ENCODE results near the gene SUV39H1. TPM values are rescaled to one million over a fixed set of nuclear protein-coding genes. Genes with fewer than 3 reads are reported as not detected.

SUV39H1 gene
- total RNA-seq, 2 donors from 2014 or later: 3.8 to 8.0 TPM

DNA sequence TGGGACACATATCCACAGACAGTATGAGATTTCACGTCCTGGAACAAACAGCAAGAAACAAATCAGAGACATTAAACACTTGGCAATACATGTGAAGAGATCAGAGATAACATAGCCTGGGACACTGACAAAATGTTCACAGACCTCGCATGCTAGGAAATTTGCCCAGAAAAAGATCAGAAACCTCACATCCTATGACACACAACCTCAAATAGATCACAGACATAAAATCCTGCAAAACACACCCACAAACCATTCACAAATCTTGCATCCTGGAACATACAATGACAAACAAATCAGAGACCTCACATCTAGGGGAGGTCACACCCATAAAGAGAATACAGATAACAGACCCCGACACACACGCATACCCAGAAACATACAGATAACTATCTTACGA is 18.0 kb downstream of the SUV39H1 start:
- no peaks in the 10 kb centered on the region for H3K36me3 ChIP-seq
- no peak for DNase-seq (ENCODE audit: low spot score)
- H3K4me1 ChIP-seq: peaks cover 0 to 6% of the 10 kb centered on the region in 2 donors
- no peaks in the 10 kb centered on the region for H3K27me3 ChIP-seq
- no peak overlapping the region for H3K27ac ChIP-seq
- H3K9me3 ChIP-seq: no peaks in the 10 kb centered on the region
- TF ChIP-seq, protein P1, sequence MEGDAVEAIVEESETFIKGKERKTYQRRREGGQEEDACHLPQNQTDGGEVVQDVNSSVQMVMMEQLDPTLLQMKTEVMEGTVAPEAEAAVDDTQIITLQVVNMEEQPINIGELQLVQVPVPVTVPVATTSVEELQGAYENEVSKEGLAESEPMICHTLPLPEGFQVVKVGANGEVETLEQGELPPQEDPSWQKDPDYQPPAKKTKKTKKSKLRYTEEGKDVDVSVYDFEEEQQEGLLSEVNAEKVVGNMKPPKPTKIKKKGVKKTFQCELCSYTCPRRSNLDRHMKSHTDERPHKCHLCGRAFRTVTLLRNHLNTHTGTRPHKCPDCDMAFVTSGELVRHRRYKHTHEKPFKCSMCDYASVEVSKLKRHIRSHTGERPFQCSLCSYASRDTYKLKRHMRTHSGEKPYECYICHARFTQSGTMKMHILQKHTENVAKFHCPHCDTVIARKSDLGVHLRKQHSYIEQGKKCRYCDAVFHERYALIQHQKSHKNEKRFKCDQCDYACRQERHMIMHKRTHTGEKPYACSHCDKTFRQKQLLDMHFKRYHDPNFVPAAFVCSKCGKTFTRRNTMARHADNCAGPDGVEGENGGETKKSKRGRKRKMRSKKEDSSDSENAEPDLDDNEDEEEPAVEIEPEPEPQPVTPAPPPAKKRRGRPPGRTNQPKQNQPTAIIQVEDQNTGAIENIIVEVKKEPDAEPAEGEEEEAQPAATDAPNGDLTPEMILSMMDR (IDR thresholded peaks at IDR 0.05): no peak
- H3K4me3 ChIP-seq: no peak overlapping the region

DNA sequence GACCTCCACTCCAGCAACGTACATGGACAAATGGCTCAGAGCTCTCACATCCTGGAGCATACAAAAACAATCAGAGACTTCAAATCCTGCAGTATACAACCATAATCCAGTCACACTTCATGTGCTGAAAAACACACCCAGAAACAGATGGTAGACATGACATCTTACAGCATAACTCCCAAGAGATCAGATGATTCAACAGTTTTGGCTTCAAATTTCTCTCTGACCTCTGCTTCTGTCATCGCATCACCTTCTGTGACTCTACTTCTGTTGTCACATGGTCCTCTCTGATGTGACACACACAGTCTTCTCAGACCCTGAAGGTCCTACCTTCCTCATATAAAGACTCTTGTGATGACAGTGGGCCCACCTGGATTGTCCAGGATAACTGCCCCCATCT is 18.5 kb downstream of the SUV39H1 start:
- Histone ChIP-seq H3K4me3 (no peak overlapping the region), H3K36me3 (no peaks in the 10 kb centered on the region), H3K27me3 (no peaks in the 10 kb centered on the region), H3K27ac (no peak overlapping the region), H3K4me1 (peaks cover 0 to 6% of the 10 kb centered on the region in 2 donors), H3K9me3 (no peaks in the 10 kb centered on the region)
- no peak for DNase-seq (ENCODE audit: low spot score)
- TF ChIP-seq, protein P1 (IDR thresholded peaks at IDR 0.05): no peak

DNA sequence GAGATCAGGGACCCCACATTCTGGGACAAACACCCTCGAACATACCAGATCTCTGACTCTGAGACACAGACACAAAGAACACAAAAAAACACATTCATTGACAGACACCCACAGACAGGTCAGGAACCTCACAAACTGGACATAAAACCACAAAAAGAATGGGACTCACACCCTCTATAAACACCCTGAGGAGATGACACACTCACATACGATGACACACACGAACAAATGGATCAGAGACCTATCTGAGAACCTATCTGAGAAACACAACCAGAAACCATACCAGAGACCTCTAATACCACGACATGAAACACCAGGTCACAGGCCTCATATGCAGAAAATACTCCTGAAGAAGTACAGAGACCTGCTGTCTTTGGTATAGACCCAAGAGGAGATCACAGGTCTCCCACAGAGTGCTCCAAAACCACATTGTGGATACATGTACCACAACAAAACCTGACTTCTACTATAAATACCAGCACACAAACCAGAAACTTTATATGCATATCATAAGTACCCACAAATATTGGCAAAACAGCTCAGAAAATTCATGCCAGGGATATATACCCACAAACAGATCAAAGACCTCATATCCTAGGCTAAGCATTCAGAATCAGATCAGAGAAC is 19.5 kb downstream of the SUV39H1 start:
- no peak overlapping the region for H3K27ac ChIP-seq
- TF ChIP-seq, protein P1 (IDR thresholded peaks at IDR 0.05): no peak
- no peak overlapping the region for H3K4me3 ChIP-seq
- peaks cover 0 to 6% of the 10 kb centered on the region in 2 donors for H3K4me1 ChIP-seq
- DNase-seq (ENCODE audit: low spot score): no peak
- H3K27me3 ChIP-seq: no peaks in the 10 kb centered on the region
- no peaks in the 10 kb centered on the region for H3K9me3 ChIP-seq
- H3K36me3 ChIP-seq: no peaks in the 10 kb centered on the region

DNA sequence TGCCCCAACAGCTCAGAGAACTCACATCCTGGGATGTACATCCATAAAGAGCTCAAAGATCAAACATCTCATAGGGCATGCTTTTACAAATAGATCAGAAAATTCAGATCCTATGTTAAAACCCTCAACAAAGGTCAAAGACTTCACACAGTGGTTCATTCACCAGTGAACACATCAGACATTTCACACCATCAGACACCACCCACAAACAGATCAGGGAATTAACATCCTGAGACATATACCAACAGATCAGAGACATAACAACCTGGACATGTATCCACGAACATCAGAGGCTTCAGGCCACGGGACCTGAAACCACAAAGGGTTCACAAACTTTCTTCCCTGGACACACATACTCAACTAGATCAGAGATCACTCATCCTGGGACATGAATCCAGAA is 23.4 kb downstream of the SUV39H1 start:
- TF ChIP-seq, protein P1 (IDR thresholded peaks at IDR 0.05): no peak
- Histone ChIP-seq H3K27me3 (no peaks in the 10 kb centered on the region), H3K27ac (no peak overlapping the region), H3K36me3 (no peaks in the 10 kb centered on the region), H3K4me3 (no peak overlapping the region), H3K9me3 (no peaks in the 10 kb centered on the region), H3K4me1 (no peaks in the 10 kb centered on the region)
- DNase-seq (ENCODE audit: low spot score): no peak

DNA sequence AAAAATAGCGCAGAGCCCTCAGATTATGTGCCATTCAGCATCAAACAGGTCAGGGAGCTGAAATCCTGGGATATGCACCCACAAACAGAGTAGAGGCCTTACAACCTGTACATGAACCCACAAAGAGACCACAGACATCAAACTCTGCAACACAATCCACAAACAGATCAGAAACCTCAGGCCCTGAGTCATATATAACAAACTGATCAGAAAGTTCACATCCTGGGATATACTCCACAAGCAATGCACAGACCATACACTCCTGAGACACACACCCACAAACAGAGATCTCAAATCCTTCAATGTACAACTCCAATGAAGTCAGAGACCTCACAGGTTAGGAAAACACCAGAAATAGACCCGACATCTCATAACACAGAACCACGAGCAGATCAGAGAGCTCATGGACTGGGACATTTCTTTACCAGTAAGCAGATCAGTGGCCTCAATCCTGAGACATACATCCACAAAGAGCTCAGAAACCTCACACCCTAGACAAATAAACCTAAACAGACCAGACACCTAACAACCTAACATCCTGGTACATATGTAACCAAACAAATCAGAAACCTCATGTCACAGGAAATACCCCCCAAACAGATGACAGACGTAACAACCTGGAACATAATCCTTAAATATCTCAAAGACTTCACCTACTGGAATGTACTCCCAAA is 24.2 kb downstream of the SUV39H1 start:
- Histone ChIP-seq H3K4me3 (no peak overlapping the region), H3K27ac (no peak overlapping the region), H3K27me3 (no peaks in the 10 kb centered on the region), H3K9me3 (no peaks in the 10 kb centered on the region), H3K4me1 (no peaks in the 10 kb centered on the region), H3K36me3 (no peaks in the 10 kb centered on the region)
- DNase-seq (ENCODE audit: low spot score): no peak
- TF ChIP-seq, protein P1 (IDR thresholded peaks at IDR 0.05): no peak
